Measurements from ENCODE around the gene EEFSEC.

Gene EEFSEC

DNA sequence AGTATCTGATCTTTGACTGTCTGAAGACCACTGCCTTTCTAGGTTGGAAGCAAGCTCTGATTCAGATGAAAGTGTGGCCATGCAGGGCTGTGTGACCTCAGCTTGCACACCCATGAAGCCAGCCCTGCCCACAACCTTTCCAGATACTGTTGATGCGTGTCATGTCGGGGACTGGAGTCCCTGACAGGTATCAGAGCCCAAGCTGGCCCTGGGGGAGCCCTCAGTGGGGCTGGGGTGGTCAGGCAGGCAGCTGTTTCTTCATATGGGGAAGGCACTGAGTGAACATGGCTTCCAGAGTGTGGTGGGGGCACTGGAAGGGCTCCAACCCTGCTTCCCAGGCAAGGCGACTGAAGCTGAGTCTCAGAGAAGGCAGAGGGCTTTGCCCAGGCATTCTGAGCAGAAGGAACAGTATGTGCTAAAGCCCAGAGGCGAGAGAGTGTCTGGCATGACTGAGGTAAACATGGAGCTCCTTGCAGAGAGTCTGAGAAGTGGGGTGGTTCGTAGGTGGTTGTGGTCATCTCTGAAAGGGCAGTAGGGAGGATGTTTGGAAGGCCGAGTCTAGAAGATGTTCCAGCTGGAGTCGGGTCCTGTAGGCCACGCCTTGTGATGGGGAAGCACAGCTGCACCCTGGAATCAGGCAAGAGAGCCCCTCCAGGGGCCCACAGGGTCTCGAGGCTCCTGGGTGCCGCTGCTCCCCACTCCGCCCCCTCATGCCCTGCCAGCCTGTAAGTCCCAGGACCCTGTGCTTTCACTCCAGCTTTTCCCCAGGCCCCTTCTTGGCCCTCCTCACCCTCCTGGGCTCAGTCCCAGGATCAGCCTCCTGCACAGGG lies 122.2 kb downstream of the EEFSEC start:
- DNase-seq = no peak

DNA sequence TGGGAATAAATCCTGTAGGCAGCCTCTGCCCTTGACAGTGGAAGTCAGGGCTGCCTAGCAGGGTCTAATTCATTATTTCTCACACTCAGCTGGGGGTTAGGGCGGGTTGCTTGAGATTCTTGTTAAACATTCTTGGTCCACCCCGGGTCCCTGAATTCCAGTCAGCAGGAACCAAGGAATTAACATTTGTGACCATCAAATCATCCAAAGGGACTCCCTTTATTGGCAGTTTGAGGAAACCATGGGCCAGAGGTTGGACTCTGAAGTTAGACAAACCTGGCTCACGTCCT lies 122.8 kb downstream of the EEFSEC start:
- DNase-seq = no peak

DNA sequence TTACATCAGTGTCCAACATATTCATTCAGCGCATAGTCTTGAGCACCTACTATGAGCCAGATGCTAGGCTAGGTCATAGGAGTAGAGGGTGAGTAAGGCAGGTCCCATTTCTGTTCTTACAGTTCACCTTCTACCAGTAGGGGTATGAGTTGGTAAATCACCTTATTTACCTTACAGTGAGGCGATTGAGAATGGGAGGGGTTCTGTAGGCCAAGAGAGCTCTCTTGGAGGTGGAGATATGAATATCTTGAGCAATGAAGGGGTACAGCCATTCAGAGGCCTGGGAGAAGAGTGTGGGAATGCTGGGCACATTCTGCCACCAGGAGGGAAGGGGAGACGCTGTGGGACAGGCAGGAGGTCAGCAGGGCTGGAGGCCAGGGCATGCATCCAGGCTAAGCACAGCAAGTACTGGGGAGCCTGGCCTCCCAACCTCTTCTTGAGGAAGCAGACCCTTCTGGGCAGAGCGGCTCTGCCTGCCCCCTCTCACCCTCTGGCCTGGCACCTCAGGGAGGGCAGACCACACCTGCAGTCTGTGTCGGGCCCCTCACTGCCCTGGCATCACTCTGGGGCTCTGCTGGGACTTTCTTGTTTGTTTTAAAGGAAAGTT lies 123.4 kb downstream of the EEFSEC start:
- no peak for DNase-seq

DNA sequence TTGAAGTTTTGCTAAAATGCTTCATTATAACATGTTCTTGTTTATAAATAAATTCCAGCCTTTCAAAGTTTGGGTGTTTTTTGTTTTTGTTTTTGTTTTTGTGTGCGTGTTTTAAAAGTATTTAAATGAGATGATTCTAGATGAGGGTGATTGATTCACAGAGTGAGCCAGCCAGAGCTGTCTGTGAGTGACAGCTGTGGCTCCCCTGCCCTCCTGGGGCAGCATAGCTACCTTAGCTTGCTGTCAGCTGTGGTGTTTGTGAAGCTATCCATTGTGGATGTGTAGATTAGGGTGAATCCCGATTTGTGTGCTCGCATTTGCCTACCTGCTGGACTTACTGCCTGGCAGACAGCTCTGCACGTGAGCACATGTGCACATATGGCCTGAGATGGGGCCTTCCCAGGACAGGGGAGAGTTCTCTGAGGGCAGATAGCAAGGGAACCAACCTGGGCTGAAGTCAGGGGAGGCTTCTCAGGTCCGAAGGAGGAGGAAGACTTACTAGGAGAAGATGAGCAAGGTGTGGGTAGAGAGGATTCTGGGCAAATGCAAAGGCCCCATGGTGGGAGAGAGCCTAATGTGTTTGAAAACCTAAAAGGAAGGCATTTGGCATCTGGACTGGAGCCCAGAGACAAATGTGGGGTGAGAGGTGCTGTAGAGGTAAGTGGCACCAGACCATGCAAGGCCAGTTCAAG lies 124.2 kb downstream of the EEFSEC start:
- DNase-seq = no peak

DNA sequence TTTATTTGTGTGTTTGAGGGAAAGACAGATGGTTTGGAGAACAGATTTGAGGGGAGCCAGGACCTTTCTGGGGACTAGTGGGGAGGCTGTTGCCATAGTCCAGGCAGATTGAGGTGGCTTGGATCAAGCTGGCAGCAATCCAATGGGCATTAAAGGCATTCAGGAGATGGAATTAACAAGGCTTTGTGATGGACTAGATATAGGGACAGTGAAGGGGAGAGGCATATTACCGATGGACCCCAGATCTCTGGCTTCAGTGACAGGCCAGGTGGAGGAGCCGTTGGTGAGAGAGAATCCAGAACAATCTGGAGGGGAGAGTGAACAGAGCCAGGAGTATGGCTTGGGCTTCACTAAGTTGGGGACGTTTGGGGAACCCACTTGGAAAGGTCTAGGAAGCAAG lies 124.8 kb downstream of the EEFSEC start:
- DNase-seq = no peak

DNA sequence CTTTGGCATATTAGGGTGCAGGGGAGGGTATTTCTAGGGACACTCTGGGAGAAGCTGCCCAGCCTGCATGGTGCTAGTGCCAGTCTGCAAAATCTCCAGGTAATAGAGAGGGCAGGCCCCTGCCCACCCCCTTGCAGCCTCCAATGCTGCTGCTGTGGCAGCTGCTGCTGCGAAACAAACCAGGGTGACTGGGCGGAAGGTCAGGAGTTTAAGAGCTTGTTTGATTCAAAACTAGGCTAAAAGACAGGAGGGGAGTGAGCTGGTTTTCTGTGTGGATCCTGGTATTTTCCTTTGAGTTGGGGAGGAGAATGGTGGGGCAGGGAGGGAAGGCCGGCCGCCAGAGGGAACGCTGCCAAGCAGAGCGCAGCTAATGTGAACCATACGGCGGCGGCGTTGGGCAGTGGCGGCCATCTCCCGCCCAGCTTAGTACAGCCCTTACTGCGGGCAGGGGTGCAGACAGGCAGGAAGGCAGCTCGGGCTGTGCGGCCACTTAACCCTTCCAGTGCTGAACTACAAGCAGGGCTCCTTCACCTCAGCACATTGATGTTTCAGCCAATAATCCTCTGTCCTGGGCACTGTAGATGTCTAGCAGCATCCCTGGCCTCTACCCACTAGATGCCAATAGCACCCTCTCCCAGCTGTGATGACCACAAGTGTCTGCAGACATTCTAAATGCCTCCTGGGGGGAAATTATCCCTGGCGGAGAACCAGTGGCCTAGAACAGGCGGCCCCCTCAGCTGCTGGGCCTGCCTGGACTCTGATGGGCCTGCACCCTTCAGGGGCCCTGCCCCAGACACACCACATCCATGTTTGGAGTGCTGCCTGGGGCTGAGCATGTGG lies 125.7 kb downstream of the EEFSEC start:
- DNase-seq = no peak

DNA sequence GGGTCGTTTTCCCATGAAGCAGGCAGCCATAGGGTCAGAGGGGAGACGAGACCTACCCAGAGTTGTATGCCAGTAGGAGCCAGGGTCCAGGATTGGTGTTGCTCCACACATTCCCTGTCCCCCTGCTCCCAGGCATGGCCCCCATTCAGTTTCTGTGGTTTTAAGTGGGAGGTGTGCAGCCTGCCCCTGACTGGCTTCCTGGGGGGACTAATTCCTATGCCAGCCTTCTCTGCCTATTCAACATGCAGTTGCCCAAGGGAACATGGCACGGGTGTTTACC lies 126.3 kb downstream of the EEFSEC start:
- no peak for DNase-seq

DNA sequence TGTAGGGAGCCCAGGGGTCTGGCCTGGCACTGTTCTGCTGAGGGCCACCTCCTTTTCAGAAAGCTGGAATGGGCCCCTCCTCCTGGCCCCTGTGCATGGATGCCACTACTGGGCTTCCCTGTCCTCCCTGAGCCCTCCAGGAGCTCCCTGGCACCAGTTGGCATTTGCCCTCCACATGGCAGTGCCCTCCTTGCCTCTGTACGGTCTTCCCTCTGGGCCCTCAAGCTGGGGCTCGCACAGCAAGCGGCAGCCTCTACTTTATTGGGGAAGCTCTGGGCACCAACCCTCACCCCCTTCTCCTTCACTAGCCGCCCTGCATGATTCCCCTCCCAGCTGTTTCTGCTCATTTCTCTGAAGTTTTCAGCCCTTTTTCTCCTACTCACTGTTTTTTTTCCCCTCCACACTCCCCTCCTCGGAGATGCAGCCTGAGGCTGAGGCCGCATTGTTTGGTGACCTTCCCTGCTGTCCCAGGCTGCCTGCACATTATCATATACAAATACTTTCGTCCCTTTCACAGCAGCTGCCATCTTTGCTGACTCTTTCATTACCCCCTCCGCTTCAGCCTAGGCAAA lies 127.3 kb downstream of the EEFSEC start:
- no peak for DNase-seq

DNA sequence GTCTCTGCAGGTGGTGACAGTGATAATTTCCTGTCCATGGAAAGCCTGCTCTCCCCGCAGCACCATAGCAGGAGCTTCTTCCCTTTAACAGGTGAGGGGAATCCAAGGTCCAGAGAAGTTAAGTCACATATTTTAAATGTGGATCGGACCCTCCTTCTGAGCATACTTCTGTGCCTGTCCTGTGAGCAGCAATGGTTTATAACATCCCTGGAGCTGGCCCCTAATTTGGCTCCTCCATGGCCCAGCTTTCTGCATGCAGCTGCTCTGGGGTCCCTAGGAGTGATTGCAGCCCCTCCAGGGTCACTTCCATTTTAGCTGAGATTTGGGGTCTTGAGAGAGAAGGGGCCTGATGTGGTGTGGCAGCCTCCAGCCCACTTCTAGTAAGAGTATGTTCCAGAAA lies 127.8 kb downstream of the EEFSEC start:
- DNase-seq = no peak

DNA sequence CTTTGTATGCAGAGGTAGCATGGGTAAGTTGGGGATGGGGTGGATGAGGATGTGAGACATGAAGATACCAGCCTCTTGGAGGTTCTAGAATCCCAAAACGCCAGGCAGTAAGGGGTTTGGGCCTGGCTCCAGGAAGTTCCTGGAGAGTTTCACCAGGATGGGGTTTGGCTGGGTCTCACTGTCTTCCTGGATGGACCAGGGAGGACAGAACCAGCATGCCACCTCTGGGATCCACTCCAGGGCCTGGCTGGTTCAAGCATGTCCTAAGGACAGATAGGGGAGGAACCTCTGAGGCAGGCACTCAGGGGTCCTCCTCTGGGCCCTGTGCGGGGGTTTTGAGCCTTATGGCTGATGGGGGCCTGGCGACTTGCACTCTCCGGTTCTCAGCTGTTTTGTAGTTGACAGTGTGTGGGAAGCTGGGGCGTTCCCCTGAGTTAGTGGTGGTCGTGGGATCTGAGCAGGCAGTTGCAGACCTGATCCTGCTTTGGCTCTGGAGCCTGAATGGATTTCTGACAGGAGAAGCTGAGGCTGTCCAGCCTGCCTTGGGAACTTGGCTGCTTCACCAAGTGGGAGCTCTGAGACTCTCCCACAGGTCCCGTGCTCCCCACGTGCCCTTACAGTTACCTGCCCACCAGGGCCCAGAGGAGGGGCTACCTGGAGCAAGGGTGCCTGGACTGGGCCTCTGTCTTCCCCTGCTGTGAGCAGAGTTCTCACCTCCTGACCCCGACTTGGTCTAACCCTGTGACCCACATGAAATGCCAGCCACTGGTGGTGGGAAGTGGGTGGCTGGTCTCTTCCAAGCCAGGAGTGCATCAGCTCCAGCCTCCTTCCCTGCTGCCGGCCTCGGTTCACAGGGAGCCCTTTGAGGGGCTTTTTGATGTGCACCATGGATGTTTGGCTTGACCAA lies 128.4 kb downstream of the EEFSEC start:
- no peak for DNase-seq

DNA sequence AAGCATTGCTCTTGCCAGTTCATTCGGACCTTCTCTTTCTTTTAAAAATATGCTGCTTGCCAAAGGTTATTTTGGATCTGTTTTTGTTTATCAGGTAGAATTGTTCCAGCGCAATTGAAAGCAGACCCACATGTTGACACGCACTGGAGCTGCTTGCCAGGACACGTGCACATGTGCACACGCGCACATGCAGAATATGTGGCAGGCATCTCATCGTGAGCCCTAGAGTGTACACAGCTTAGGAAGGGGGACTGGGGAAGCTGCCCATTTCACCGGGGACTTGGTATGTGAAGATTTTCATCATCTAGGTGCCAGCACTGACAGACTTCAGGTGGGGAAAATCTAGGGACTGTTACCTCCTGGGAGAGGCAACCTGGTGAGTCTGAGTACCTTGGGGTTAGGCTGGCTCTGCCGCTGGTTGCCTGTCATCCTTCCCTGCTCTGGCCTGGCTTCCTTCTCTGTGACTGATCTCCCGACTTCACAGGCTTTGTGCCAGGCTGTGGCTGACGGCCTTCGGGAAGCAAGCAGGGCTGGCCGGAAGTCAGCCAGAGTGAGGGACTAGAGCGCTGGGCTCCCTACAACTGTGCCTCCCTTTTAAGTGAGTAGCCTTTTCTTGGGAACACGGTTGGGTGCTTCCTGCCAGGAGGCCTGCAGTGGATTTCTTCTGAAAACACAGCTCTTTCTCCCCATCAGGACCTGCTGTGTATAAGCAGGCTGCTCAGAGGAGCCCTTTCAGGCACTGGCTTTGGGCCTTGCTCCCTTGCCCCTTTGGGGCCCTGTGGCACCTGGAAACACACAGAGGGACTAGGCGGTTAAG lies 129.3 kb downstream of the EEFSEC start:
- DNase-seq = no peak

DNA sequence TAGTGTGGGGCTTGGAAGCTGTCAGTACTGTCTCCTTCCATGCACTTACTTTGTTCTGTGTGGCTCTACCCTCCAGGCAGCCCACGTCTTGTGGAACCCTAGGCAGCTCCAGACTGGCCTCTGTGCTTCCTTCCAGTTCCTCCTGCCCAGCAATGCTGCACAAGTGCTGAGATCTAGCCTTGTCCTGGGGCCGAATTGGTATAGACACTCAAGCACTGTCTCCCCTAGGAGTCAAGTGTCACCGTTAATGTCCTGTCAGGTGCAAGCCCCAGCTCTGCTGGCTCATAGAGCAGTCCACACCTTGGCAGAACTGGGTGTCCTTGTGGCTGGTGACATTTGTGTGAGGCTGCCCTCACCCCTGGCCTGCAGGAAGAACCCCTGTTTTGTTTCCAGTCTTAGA lies 130.1 kb downstream of the EEFSEC start:
- DNase-seq = no peak

DNA sequence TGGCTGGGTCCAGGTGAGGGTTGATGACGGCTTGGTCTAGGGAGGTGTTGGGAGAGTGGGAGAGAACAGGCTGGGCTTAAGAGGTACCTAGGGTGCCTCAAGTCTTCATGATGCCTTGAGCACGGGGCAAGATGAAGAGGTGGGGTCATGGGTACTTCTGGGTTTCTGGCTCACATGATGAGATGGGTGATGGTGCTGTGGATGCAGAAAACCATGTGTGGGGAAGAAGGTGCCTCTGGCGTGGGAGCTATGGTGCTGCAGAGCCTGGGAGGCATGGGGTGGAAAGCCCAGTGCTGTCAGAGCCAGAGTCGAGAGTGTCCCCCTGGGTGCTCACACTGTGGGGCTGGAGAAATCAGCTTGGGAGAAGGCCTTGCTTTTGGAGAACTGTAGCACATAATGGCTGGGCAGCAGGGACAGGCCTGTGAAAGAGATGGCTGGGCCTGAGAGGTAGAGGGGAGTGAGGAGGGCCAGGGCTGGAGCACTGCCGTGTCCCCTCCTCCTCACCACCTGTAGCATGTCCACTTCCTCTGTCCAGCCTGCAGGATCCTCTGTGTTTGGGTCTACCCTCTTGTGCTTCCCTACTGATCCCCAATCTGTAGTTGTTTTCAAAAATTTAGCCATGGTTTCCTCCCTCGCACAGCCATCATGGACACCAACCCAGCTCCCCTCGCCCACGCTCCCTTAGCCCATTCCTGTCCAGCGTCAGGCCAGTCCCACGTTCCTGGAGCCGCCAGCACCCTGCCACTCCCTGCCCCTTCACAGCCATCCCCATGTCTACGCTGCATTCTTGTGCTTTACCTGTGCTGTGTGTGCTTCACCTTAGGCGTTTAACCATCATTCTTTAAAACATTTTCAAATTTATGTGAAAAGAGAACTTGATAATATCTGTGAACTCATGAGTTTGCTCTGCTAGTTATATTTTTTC lies 132.0 kb downstream of the EEFSEC start:
- DNase-seq = no peak

DNA sequence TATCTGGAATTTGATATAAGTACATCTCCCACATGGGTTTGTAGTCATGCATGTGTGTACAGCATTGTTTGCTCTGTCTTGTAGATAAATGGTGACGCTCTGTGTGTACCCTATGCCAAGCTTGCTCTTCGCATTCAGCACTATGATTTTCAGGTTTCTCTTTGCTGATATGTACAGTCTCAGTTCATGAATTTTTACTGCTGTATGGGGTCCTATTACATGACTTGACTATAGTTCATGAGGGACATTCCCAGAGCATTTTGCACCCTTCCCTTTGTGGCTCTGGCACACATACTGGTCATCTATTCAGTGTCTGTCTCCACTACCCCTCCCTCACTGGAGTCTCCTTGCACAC lies 132.7 kb downstream of the EEFSEC start:
- DNase-seq = no peak

DNA sequence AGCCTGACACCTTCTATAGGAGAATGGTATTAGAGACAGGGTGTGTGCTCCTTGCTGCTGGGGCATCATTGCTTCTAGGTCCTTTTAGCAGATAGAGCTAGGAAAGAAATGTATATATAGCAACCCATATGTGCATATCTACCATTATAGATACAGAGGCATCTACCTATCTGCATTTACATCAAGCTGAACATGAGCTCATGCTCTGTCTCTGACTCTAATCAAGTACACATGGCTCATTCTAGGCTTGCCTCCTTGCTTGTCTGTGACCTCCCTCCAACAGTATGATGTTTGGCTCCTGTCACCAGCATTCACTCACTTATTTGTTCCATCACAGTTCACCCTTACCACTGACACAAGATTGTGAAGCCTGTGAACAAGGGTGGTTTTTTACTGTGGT lies 133.4 kb downstream of the EEFSEC start:
- DNase-seq = no peak

DNA sequence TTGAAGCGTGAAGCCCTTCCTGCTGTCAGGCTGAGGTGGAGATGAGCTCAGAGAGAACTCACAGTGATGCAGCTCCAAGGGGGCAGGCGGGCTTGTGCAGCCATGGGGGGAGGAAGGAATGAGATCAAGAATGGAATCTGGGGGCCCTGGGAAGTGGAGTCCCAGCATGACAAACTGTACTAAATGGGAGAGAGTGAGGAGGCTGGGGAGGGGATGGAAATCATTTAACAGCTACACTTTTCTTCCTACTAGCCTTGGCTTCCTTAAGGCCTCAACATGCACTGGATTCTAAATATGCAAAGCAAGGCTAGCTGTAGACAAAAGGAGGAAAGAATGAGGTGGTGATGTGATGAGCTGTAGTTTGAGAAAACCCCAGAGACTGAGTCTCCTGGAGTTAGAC lies 133.9 kb downstream of the EEFSEC start:
- no peak for DNase-seq

DNA sequence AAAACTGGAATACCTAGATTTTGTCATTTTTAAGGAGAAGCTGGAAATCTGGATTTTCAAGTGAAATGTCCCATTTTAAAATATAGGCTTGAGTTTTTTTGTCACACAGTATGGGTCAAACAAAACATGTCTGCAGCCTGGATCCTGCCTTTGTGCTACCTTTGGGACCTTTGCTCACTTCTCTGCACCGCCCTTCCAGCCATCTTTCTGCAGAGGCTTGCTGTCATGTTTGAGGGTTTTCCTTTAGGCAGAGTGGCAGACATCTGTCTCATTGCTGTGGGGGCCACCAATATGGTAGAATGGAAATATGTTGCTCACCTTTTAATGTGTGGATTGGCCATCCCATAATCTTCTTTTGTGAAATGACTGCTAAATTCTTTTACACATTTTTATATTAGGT lies 136.3 kb downstream of the EEFSEC start:
- no peak for DNase-seq

DNA sequence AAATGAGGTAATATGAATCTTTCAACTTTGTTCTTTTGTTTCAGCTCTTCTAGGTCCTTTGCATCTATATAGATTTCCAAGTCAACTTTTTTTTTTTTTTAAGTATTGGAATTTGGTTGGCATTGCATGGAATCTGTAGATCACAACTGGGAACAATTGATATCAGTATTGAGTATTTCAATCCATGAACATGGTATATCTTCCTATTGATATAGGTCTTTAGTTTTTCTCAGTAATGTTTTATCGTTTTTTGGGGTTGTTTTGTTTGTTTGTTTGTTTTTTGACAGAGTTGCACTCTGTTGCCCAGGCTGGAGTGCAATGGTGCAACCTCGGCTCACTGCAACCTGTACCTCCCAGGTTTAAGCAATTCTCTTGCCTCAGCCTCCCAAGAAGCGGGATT lies 137.2 kb downstream of the EEFSEC start:
- no peak for DNase-seq

DNA sequence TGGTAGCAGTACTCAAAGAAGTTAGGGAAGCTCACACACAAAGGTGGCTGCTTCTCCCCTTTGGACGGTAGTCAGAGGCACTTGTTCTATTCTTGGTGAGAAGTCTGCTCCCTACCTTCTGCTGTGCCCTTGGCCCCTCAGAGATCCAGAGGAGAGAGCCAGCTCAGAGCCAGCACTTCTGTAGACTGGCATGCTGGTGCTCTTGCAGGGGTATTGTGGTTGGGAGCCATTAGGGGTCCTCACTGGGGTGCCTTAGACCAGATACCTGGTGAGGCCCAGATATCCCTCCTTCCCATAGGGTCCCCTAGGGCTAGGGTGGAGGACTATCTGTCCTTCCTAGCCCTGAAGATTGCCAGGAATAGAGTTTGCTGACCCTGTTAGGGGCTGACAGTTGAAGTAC lies 140.6 kb downstream of the EEFSEC start:
- no peak for DNase-seq

DNA sequence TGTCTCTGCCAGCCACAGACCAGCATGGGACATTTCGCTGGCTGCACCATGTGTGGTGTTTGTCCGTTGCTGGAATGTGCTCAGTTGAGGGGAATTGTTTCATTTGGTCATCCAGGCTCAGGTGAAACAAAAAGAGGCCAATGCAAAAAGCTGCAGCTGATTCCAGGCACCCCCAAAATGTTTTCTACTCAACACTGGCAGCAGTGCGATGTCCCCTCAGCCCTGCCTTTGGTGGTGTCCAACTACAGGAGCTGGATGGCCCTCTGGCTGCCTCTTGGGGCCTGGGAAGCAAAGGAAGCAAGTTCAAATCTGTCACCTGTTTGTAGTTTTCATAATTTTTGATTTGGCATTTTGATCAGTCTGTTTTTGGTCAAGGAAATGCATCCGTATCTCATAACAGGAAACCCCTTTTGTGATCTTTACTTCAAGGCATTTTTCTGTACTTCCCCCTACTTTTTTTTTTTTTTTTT lies 141.8 kb downstream of the EEFSEC start:
- DNase-seq = no peak

All from activated CD4-positive, alpha-beta T cell treated with anti-CD3 and anti-CD28 coated beads, Interleukin-2, amount 50 U/mL, for 48 hours (primary cell).